ENCODE results near the gene NIPBL.
A peak's percentile ranks its signal among the peaks of the same experiment; 100 is the strongest.
"Not testable (repeated sequence)": the region's sequence is repeated elsewhere in the genome, so short reads cannot be mapped to it uniquely, and the experiment has no call there.

NIPBL gene

GRCh38 chr5:36876299-36876964 is at the start of gene NIPBL:
Gene NIPBL (plus strand): TSS chr5:36876769. CDS start chr5:36953697, 76,928 bp downstream.
- DNase-seq (ENCODE audit: low read depth in 2 of 2), result peak; percentile 74 to 89

- no peak for DNase-seq (ENCODE audit: low read depth in 2 of 2)
These were observed 44.3 kb upstream of the NIPBL start for GRCh38 chr5:36832274-36832673.

GRCh38 chr5:36836831-36837230 is 39.7 kb upstream of the NIPBL start:
- DNase-seq (ENCODE audit: low read depth in 2 of 2), result no peak

- DNase-seq (ENCODE audit: low read depth in 2 of 2), result no peak
These were observed 36.8 kb upstream of the NIPBL start for GRCh38 chr5:36839489-36840476.

- DNase-seq (ENCODE audit: low read depth in 2 of 2), result no peak
These were observed 34.9 kb upstream of the NIPBL start for GRCh38 chr5:36841677-36842076.

GRCh38 chr5:36842087-36842486 is 34.5 kb upstream of the NIPBL start:
- DNase-seq (ENCODE audit: low read depth in 2 of 2), result no peak

GRCh38 chr5:36844305-36844704 is 32.3 kb upstream of the NIPBL start:
- no peak for DNase-seq (ENCODE audit: low read depth in 2 of 2)

GRCh38 chr5:36848545-36848944 is 28.0 kb upstream of the NIPBL start:
- DNase-seq (ENCODE audit: low read depth in 2 of 2), result not testable (repeated sequence)

GRCh38 chr5:36852903-36853302 is 23.7 kb upstream of the NIPBL start:
- DNase-seq (ENCODE audit: low read depth in 2 of 2), result not testable (repeated sequence)

GRCh38 chr5:36854402-36855140 is 22.0 kb upstream of the NIPBL start:
- no peak for DNase-seq (ENCODE audit: low read depth in 2 of 2)

- DNase-seq (ENCODE audit: low read depth in 2 of 2), result no peak
These were observed 21.5 kb upstream of the NIPBL start for GRCh38 chr5:36855141-36855495.

GRCh38 chr5:36861871-36862270 is 14.7 kb upstream of the NIPBL start:
- DNase-seq (ENCODE audit: low read depth in 2 of 2), result no peak

GRCh38 chr5:36870399-36871040 is 6.0 kb upstream of the NIPBL start:
- no peak for DNase-seq (ENCODE audit: low read depth in 2 of 2)

- no peak for DNase-seq (ENCODE audit: low read depth in 2 of 2)
These were observed 2.1 kb upstream of the NIPBL start for GRCh38 chr5:36874465-36874864.

GRCh38 chr5:36875051-36875789 is 1.3 kb upstream of the NIPBL start:
- DNase-seq (ENCODE audit: low read depth in 2 of 2), result peak; percentile 37 to 39

GRCh38 chr5:36875790-36876298 is 725 bp upstream of the NIPBL start:
- peak; percentile 50 to 63 for DNase-seq (ENCODE audit: low read depth in 2 of 2)

- DNase-seq (ENCODE audit: low read depth in 2 of 2), result peak; percentile 43
These were observed 547 bp downstream of the NIPBL start for GRCh38 chr5:36876965-36877666.

- no peak for DNase-seq (ENCODE audit: low read depth in 2 of 2)
These were observed 1.3 kb downstream of the NIPBL start for GRCh38 chr5:36877667-36878391.

GRCh38 chr5:36878392-36879082 is 2.0 kb downstream of the NIPBL start:
- DNase-seq (ENCODE audit: low read depth in 2 of 2), result no peak

Measured in stimulated activated CD4-positive, alpha-beta T cell treated with anti-CD3 and anti-CD28 coated beads, Interleukin-4, amount 100 ng/mL, for 48 hours (primary cell).